ENCODE measurements around the gene CADPS2.

The CADPS2 gene

GRCh38 chr7:122343601-122344302 lies 542.5 kb downstream of the CADPS2 start:
- no peak for DNase-seq

- DNase-seq = no peak
Observed at GRCh38 chr7:122340427-122340826, 545.8 kb downstream of the CADPS2 start.

- no peak for DNase-seq
Observed at GRCh38 chr7:122339145-122339904, 546.9 kb downstream of the CADPS2 start.

- DNase-seq = no peak
Observed at GRCh38 chr7:122337011-122337410, 549.2 kb downstream of the CADPS2 start.

- no peak for DNase-seq
Observed at GRCh38 chr7:122329145-122329802, 557.0 kb downstream of the CADPS2 start.

GRCh38 chr7:122327969-122328368 lies 558.3 kb downstream of the CADPS2 start:
- no peak for DNase-seq

GRCh38 chr7:122316467-122317388 lies 569.5 kb downstream of the CADPS2 start:
- no peak for DNase-seq

- no peak for DNase-seq
Observed at GRCh38 chr7:122315507-122316466, 570.5 kb downstream of the CADPS2 start.

- DNase-seq = no peak
Observed at GRCh38 chr7:122314284-122314683, 572.0 kb downstream of the CADPS2 start.

- DNase-seq = no peak
Observed at GRCh38 chr7:122312789-122313188, 573.5 kb downstream of the CADPS2 start.

- no peak for DNase-seq
Observed at GRCh38 chr7:122311734-122312450, 574.4 kb downstream of the CADPS2 start.

- DNase-seq = no peak
Observed at GRCh38 chr7:122311050-122311700, 575.1 kb downstream of the CADPS2 start.

- no peak for DNase-seq
Observed at GRCh38 chr7:122310119-122311021, 575.9 kb downstream of the CADPS2 start.

- no peak for DNase-seq
Observed at GRCh38 chr7:122309421-122309820, 576.8 kb downstream of the CADPS2 start.

GRCh38 chr7:122307228-122307621 lies 579.0 kb downstream of the CADPS2 start:
- DNase-seq = no peak

GRCh38 chr7:122306320-122307227 lies 579.7 kb downstream of the CADPS2 start:
- DNase-seq = no peak

- no peak for DNase-seq
Observed at GRCh38 chr7:122305475-122306319, 580.6 kb downstream of the CADPS2 start.
